Natural killer cell (primary cell): Measurements from ENCODE around the gene DMRT1. TPM values are rescaled to one million over a fixed set of nuclear protein-coding genes. Genes with fewer than 3 reads are reported as not detected.

Experiments used
- ATAC-seq, 3 donors: fragments of 150-1000 bp in 2 of 3; fragments of 200-7000 bp in 1 of 3; cut with Tn5 transposase; 1 replicate in 1 of 3; 2 replicates in 2 of 3; pipeline ENCODE4 v1.10.0; 2021; ENCODE audit warnings: mild to moderate bottlenecking in 2 of 3, moderate library complexity in 2 of 3
- DNase-seq, 2 donors: peaks; one replicate each; pipeline versions ENCODE4 v3.0.0 to v3.0.0-alpha.2; 2013 to 2021; ENCODE audit warnings: mixed read lengths in 1 of 2
- H3K27ac ChIP-seq: one replicate; pipeline ENCODE4 v1.5.1; 2013; ENCODE audit warnings: mild to moderate bottlenecking, low read length
- H3K27me3 ChIP-seq: one replicate; pipeline ENCODE4 v1.6.1; 2013; ENCODE audit warnings: low read length; ENCODE audit not compliant: control insufficient read depth, insufficient read depth
- H3K36me3 ChIP-seq: one replicate; pipeline ENCODE4 v1.6.1; 2013; ENCODE audit warnings: low read length; ENCODE audit not compliant: control insufficient read depth, insufficient read depth
- H3K4me1 ChIP-seq: one replicate; pipeline ENCODE4 v1.6.1; 2013; ENCODE audit warnings: low read length; ENCODE audit not compliant: control insufficient read depth, insufficient read depth
- H3K4me3 ChIP-seq: one replicate; pipeline ENCODE4 v1.5.1; 2013; ENCODE audit warnings: low read length
- H3K9me3 ChIP-seq: one replicate; pipeline ENCODE4 v1.6.1; 2013; ENCODE audit warnings: low read length; ENCODE audit not compliant: control insufficient read depth, insufficient read depth
- H3K27ac Mint-ChIP-seq, 2 donors: one replicate each; pipeline ENCODE4 v1.8.0; 2022; ENCODE audit warnings: mild to moderate bottlenecking in 2 of 2, mixed read lengths in 2 of 2, moderate library complexity in 1 of 2
- H3K27me3 Mint-ChIP-seq, 2 donors: one replicate each; pipeline ENCODE4 v1.8.0; 2022; ENCODE audit warnings: low read depth in 2 of 2, mixed read lengths in 2 of 2
- H3K36me3 Mint-ChIP-seq: one replicate; pipeline ENCODE4 v1.8.0; 2022; ENCODE audit warnings: mixed read lengths
- H3K4me1 Mint-ChIP-seq, 2 donors: one replicate each; pipeline ENCODE4 v1.8.0; 2022; ENCODE audit warnings: mixed read lengths in 2 of 2
- H3K4me3 Mint-ChIP-seq: one replicate; pipeline ENCODE4 v1.8.0; 2022; ENCODE audit warnings: mild to moderate bottlenecking, moderate library complexity, mixed read lengths
- H3K9me3 Mint-ChIP-seq, 2 donors: one replicate each; pipeline ENCODE4 v1.8.0; 2022; ENCODE audit warnings: mixed read lengths in 2 of 2
- CTCF ChIP-seq: fragments of 200-600 bp; IDR thresholded peaks from one replicate; pipeline ENCODE4 v1.8.0; 2022; ENCODE audit warnings: antibody characterized with exemption
- WGBS: methylation state at CpG from one replicate; pipeline ENCODE4 v1.1.7; 2013; ENCODE audit warnings: missing lambda C conversion rate; ENCODE audit not compliant: insufficient coverage; 5-methylcytosine and 5-hydroxymethylcytosine counted together
- intact Hi-C: fragments of 100-400 bp; cut with micrococcal nuclease; formaldehyde crosslinking; loops from one replicate; pipeline ENCODE4 v1.14.2; 2022
- total RNA-seq, 4 donors: library from RNA; stranded (reverse); fragments of 120-200 nt in 1 of 4; gene quantifications; one replicate each; pipeline versions ENCODE4 v1.2.3 to v1.2.4, GENCODE V29; 2013 to 2022

Gene DMRT1
- total RNA-seq, 3 donors from 2014 or later (not counting 1 experiment from before 2014, with no cell fraction given), result not detected

DNA sequence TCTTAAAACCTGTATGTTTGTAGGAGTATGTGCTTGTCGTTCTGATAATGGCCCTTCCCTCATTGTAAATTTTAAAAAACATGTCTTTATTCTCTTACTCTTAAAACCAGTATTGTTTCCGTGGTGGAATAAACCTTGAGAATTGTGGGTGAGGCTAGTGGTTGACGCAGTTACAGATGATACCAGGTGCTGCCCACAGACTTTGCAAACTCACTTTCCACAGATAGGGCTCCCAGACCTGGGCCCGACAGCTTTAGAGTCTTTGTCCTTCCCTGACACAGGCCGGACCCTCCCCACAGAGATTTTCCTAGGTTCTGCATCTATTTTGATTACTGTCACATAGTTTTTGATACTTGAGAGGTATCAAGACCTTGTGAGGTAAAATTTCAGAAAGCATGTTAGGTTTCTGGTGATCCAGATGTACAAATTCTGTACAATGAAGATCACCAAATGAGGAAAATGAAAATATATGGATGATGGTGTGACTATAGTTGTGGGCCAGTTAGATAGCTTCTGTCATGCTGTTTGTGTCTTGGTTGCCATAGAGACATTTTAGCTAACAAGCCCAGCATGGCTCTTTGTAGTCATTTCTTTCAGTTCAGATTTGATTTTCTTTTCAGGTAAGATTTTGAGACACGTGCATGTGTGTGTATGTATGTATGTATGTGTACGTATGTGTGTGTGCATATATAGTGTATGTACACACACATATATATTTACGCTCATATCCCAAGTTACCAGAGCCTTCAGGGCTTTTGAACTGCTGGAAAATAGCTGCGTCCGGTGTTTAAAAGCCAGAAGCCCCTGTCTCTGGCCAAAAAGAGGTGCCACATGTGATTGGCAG is 33.8 kb downstream of the DMRT1 start:
- no peak overlapping the region for H3K27ac Mint-ChIP-seq
- Histone ChIP-seq H3K9me3 (no peaks in the 10 kb centered on the region), H3K36me3 (no peaks in the 10 kb centered on the region), H3K27ac (no peak overlapping the region), H3K4me1 (peaks cover 21% of the 10 kb centered on the region), H3K27me3 (peaks cover 22% of the 10 kb centered on the region), H3K4me3 (no peak overlapping the region)
- H3K27me3 Mint-ChIP-seq, result peaks cover 3 to 50% of the 10 kb centered on the region in 2 donors
- H3K4me3 Mint-ChIP-seq, result no peak overlapping the region
- WGBS, result 52% methylated on average over 6 of the region's 10 CpGs
- TF ChIP-seq CTCF, result no peak
- peak; percentile 29 to 74 (median 43) for ATAC-seq
- peaks cover 17 to 18% of the 10 kb centered on the region in 2 donors for H3K4me1 Mint-ChIP-seq
- no peak for DNase-seq
- intact Hi-C loops, result no loop called here
- H3K36me3 Mint-ChIP-seq, result no peaks in the 10 kb centered on the region
- H3K9me3 Mint-ChIP-seq, result no peaks in the 10 kb centered on the region

DNA sequence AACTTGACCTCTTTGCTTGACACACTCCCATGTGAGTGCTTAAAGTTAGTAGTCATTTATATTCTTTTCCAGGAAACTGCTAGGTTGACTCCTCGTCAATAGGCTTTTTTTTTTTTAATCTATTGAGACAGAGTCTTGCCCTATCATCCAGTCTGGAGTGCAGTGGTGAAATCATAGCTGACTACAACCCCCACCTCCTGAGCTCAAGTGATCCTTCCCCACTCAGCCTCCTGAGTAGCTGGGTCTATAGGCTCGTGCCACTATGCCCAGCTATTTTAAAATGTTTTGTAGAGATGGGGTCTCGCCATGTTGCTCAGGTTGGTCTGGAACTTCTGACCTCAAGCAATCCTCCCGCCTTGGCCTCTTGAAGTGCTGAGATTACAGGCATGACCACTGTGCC is 34.9 kb downstream of the DMRT1 start:
- 84% methylated on average over 4 of the region's 4 CpGs for WGBS
- ATAC-seq, result no peak

DNA sequence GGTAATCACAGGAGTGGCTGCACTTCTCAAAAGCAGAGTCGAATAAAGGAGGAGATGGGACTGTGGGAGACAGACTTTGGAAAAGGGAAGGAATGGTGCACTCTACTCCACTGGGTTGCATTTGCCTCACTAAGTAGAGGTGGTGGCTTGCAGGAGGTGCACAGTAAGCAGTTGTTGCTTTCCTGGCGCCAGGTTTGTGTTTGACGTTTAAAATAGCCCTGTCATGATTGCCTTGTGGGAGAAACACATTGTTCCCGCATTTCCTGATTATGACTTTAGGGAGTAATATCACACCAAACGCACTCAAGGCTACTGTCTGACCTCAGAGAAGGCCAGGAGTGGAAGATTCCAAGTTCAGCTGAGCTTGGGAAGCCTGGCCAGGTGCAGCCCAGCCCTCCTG is 36.7 kb downstream of the DMRT1 start:
- Mint-ChIP-seq H3K4me1 (peaks cover 35 to 40% of the 10 kb centered on the region in 2 donors), H3K27me3 (peaks cover 16 to 58% of the 10 kb centered on the region in 2 donors)

More for the DNA sequence above, 34.9 kb downstream of the DMRT1 start:
- DNase-seq, result no peak
- Histone ChIP-seq H3K27ac (no peak overlapping the region), H3K36me3 (no peaks in the 10 kb centered on the region), H3K9me3 (no peaks in the 10 kb centered on the region), H3K4me1 (peaks cover 26% of the 10 kb centered on the region), H3K27me3 (peaks cover 21% of the 10 kb centered on the region), H3K4me3 (no peak overlapping the region)
- peaks cover 28 to 29% of the 10 kb centered on the region in 2 donors for H3K4me1 Mint-ChIP-seq
- H3K36me3 Mint-ChIP-seq, result no peaks in the 10 kb centered on the region
- no peak overlapping the region for H3K27ac Mint-ChIP-seq
- H3K27me3 Mint-ChIP-seq, result peaks cover 3 to 51% of the 10 kb centered on the region in 2 donors
- no peaks in the 10 kb centered on the region for H3K9me3 Mint-ChIP-seq
- no peak overlapping the region for H3K4me3 Mint-ChIP-seq
- intact Hi-C loops, result no loop called here
- TF ChIP-seq CTCF, result no peak

More for the DNA sequence above, 36.7 kb downstream of the DMRT1 start:
- H3K4me1 ChIP-seq, result peaks cover 26% of the 10 kb centered on the region
- DNase-seq (no peak), ATAC-seq (no peak)
- no peaks in the 10 kb centered on the region for H3K36me3 ChIP-seq
- H3K9me3 Mint-ChIP-seq, result no peaks in the 10 kb centered on the region
- intact Hi-C loops, result no loop called here
- TF ChIP-seq CTCF, result no peak
- H3K27ac ChIP-seq, result no peak overlapping the region
- peaks cover 19% of the 10 kb centered on the region for H3K27me3 ChIP-seq
- no peak overlapping the region for H3K4me3 Mint-ChIP-seq
- no peak overlapping the region for H3K4me3 ChIP-seq
- no peaks in the 10 kb centered on the region for H3K9me3 ChIP-seq
- no peaks in the 10 kb centered on the region for H3K36me3 Mint-ChIP-seq
- WGBS, result 56% methylated on average over 5 of the region's 5 CpGs
- no peak overlapping the region for H3K27ac Mint-ChIP-seq
